GM12864 (cell line): ENCODE measurements around the gene FBXW5.

Experiments
- DNase-seq: peaks from one replicate; pipeline ENCODE4 v3.0.0-alpha.2; 2011; ENCODE audit warnings: low read depth
- H3K4me3 ChIP-seq: 2 replicates; pipeline ENCODE4 v1.5.1; 2011; ENCODE audit warnings: mild to moderate bottlenecking, low read depth, low read length, control low read depth
- TF ChIP-seq, protein P1 (sequence below): IDR thresholded peaks from 2 replicates; pipeline ENCODE4 v1.5.1; 2011; ENCODE audit warnings: low read depth, mild to moderate bottlenecking, moderate library complexity, low read length, control low read depth, inconsistent platforms; ENCODE audit errors: missing control alignments

FBXW5 gene

GRCh38 chr9:136915632-136916329, 28.8 kb downstream of the FBXW5 start:
- TF ChIP-seq, protein P1, sequence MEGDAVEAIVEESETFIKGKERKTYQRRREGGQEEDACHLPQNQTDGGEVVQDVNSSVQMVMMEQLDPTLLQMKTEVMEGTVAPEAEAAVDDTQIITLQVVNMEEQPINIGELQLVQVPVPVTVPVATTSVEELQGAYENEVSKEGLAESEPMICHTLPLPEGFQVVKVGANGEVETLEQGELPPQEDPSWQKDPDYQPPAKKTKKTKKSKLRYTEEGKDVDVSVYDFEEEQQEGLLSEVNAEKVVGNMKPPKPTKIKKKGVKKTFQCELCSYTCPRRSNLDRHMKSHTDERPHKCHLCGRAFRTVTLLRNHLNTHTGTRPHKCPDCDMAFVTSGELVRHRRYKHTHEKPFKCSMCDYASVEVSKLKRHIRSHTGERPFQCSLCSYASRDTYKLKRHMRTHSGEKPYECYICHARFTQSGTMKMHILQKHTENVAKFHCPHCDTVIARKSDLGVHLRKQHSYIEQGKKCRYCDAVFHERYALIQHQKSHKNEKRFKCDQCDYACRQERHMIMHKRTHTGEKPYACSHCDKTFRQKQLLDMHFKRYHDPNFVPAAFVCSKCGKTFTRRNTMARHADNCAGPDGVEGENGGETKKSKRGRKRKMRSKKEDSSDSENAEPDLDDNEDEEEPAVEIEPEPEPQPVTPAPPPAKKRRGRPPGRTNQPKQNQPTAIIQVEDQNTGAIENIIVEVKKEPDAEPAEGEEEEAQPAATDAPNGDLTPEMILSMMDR, result no peak

GRCh38 chr9:136913701-136914438, 30.7 kb downstream of the FBXW5 start:
- H3K4me3 ChIP-seq, result no peak overlapping the region
- TF ChIP-seq, protein P1, result no peak

More at GRCh38 chr9:136915632-136916329, 28.8 kb downstream of the FBXW5 start:
- H3K4me3 ChIP-seq, result no peak overlapping the region
- no peak for DNase-seq

DNA sequence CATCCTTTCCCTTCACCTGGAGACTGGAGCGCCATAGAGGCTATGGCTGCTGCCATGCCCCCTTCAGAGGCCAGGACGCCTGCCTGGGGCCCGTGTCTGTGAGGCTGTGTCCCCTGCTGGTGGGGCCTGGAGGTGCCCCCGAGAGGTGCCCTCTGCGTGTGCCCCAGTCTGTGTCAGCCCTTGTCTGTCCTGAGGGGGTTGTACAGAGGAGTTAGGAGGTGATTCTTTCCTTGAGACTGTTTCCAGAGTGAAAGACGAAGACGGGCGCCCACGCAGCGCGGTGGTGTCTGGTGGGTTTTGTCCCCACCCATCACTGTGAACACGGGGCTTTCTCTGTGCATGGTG, 33.7 kb downstream of the FBXW5 start:
- H3K4me3 ChIP-seq, result no peak overlapping the region
- no peak for DNase-seq
- TF ChIP-seq, protein P1, result peak; percentile 20

More at GRCh38 chr9:136913701-136914438, 30.7 kb downstream of the FBXW5 start:
- no peak for DNase-seq

DNA sequence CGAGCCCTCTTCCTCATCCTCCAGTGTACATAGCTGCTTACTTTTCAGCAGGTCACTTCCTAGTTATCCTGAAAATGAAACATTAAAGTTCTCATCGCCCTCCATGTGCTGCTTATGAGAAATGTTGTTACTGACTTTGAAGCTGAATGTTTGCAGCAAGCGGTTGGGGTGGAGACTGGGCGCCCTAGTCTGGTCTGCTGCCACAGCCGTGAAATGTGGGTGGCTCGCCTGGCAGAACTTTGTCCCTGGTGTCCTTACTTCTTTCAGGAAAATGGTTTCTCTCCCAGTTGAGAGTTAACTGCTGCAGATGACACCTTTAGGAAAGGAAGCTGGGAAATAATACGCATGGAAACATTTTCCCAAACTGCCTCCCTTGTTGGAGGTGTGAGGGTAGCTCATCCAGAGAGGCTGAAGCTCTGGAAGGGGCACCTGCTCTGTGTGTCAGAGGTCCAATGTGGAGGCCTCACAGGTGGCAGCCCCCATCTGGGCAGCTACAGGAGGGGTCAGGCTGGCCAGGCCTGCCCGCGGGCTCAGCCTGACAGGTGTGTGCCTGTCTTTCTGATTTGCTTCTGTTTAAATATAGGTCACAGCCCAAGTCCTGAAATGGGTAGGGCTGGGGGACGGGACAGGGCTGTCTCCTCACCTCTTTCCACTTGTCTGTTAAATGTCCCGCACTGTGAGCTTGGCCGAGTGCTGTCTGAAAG, 34.2 kb downstream of the FBXW5 start:
- DNase-seq, result no peak
- TF ChIP-seq, protein P1, result no peak
- H3K4me3 ChIP-seq, result no peak overlapping the region

DNA sequence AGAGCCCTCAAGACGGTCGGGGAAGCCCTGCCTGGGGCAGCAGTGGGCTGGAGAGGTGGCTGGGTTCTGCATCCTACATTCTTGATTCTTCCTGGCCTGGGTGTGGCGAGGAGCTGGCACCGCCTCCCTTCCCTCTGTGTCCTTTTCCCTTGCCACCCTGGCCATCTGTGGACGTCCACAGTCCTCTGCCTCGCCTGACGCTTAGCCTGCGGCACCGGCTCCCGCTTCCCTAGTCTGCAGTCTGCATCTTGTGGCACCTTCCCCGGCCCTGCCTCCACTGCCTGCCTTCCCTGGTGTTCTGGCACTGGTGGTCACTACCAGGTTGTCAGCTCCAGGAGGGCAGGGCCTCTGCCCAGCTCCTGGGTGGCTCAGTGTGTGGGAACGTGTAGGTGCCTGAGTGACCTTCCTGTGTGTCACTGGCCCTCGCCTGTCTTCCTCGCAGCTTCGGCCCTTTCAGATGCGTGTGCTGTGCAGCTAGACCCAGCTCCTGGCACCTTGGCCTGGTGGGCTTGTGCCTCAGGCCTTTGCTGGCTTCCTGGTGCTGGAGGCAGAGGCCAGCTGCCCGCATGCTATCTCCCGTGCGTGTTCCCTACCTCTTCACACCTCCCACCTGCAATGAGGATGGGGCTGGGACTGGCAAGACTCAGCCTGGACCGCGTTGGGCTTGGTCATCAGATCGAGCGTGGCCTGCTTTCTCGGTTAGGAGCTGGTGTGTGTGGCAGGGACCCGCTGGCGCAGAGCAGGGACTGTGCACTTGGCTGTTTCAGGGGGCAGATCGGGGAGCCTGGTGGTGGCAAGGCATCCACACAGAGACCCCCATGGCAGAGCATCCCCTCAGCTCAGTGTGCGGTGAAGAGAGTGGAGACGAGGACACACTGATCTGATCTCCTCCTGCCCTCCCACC, 37.3 kb downstream of the FBXW5 start:
- TF ChIP-seq, protein P1, result no peak

DNA sequence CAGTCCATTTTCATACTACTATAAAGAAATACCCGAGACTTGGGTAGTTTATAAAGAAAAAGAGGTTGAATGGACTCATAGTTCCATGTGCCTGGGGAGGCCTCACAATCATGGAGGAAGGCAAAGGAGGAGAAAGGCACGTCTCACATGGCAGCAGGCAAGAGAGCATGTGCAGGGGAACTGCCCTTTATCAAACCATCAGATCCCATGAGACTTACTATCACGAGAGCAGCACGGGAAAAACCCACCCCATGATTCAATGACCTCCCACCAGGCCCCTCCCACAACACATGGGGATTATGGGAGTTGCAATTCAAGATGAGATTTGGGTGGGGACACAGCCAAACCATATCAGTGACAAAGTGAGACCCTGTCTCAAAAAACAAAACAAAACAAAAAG, 38.3 kb downstream of the FBXW5 start:
- H3K4me3 ChIP-seq, result no peak overlapping the region
- no peak for DNase-seq
- TF ChIP-seq, protein P1, result no peak

More for the DNA sequence above, 37.3 kb downstream of the FBXW5 start:
- H3K4me3 ChIP-seq, result no peak overlapping the region
- no peak for DNase-seq
